GM19324 (cell line): ENCODE data around the gene LRRC23.
"Not testable (repeated sequence)": the region's sequence is repeated elsewhere in the genome, so short reads cannot be mapped to it uniquely, and the experiment has no call there.

Source experiments
- ATAC-seq: cut with Tn5 transposase; IDR thresholded peaks from one replicate; pipeline ENCODE4 v1.9.1; 2021; ENCODE audit warnings: mild to moderate bottlenecking, moderate library complexity; ENCODE audit not compliant: unreplicated experiment, low FRiP score

The LRRC23 gene

GRCh38 chr12:6904280-6905276, at the start of gene LRRC23:
Gene LRRC23, plus strand, starts transcription at chr12:6904822. Its CDS starts 812 bp downstream, at chr12:6905634.
- ATAC-seq, result peak; percentile 88

GRCh38 chr12:6855322-6855721, 49.3 kb upstream of the LRRC23 start:
- no peak for ATAC-seq

GRCh38 chr12:6858799-6859198, 45.8 kb upstream of the LRRC23 start:
- no peak for ATAC-seq

- no peak for ATAC-seq
Observed at GRCh38 chr12:6860116-6860515, 44.5 kb upstream of the LRRC23 start.

GRCh38 chr12:6860942-6861341, 43.7 kb upstream of the LRRC23 start:
- ATAC-seq, result no peak

GRCh38 chr12:6861391-6861790, 43.2 kb upstream of the LRRC23 start:
- ATAC-seq, result no peak

- ATAC-seq, result no peak
Observed at GRCh38 chr12:6863033-6863432, 41.6 kb upstream of the LRRC23 start.

GRCh38 chr12:6863586-6864321, 40.9 kb upstream of the LRRC23 start:
- ATAC-seq, result no peak

- not testable (repeated sequence) for ATAC-seq
Observed at GRCh38 chr12:6865307-6865706, 39.3 kb upstream of the LRRC23 start.

GRCh38 chr12:6866163-6866919, 38.3 kb upstream of the LRRC23 start:
- no peak for ATAC-seq

- peak; percentile 17 for ATAC-seq
Observed at GRCh38 chr12:6866920-6867412, 37.7 kb upstream of the LRRC23 start.

GRCh38 chr12:6867413-6868210, 37.0 kb upstream of the LRRC23 start, which contains the start of gene TPI1:
Gene TPI1, plus strand, starts transcription at chr12:6867531. Its CDS starts 36 bp downstream, at chr12:6867567.
- peak; percentile 57 for ATAC-seq

- ATAC-seq, result no peak
Observed at GRCh38 chr12:6868211-6869048, 36.2 kb upstream of the LRRC23 start.

- no peak for ATAC-seq
Observed at GRCh38 chr12:6869049-6870021, 35.3 kb upstream of the LRRC23 start.

- ATAC-seq, result not testable (repeated sequence)
Observed at GRCh38 chr12:6870304-6870703, 34.3 kb upstream of the LRRC23 start.

- no peak for ATAC-seq
Observed at GRCh38 chr12:6871052-6871957, 33.3 kb upstream of the LRRC23 start.
